Erythroblast (primary cell): Measurements from ENCODE around the gene ATP6V1B1.

Experiments
- GATA1 ChIP-seq: IDR thresholded peaks from 2 replicates; pipeline ENCODE4 v1.6.1; 2011; ENCODE audit warnings: low read depth, mild to moderate bottlenecking, control low read depth, low read length, moderate library complexity
- POLR2A ChIP-seq: IDR thresholded peaks from 2 replicates; pipeline ENCODE4 v1.6.1; 2011; ENCODE audit warnings: mild to moderate bottlenecking, low read length

DNA sequence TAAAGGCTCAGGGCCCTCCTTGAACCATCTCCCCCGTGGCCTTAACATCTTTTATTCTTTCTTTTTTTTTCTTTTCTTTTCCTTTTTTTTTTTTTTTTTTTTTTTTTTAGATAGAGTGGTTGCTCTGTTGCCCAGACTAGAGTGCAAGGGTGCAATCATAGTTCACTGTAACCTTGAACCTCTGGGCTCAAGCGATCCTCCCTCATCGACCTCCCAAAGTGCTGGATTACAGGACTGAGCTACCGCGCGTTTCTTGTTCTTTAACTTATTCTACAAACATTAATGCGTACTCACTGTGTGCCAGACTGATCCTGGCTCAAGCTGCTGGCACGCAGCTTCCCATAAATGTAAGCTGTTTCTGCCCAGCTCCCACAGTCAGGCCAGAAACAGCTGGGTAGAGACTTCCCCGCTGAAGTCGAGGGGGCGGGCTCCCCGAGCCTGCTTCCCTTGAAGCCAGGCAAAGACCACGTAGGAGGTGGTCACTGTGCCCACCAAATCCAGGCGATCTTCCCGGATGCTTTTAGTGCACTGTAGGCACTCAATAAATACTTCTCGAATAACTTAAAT, 29.2 kb upstream of the ATP6V1B1 start:
- TF ChIP-seq POLR2A = no peak
- TF ChIP-seq GATA1 = no peak
